ENCODE data around the gene CCDC187. TPM values are rescaled to one million over a fixed set of nuclear protein-coding genes. Genes with fewer than 3 reads are reported as not detected.

CCDC187 gene
- total RNA-seq, 6 experiments from 2014 or later: 0.09 to 0.80 (median 0.62) TPM; not detected in 3

- ATAC-seq (no peak), DNase-seq (no peak)
- H3K27me3 ChIP-seq: peaks cover 16 to 37% of the 10 kb centered on the region in 2 donors
- 40% methylated on average over 2 of the region's 99 CpGs for WGBS (ENCODE audit: insufficient coverage, low coverage, low lambda C conversion rate, missing lambda C conversion rate)
- H3K4me3 ChIP-seq: no peak overlapping the region
- H3K9me3 ChIP-seq: no peaks in the 10 kb centered on the region
- H3K4me1 ChIP-seq: peaks cover 0 to 26% (median 0%) of the 10 kb centered on the region in 4 donors
- H3K36me3 ChIP-seq: no peaks in the 10 kb centered on the region
- intact Hi-C loops (cut with DNase I): no loop called here
- no peak for TF ChIP-seq CTCF (IDR thresholded peaks at IDR 0.05)
- no peak for TF ChIP-seq POLR2A (IDR thresholded peaks at IDR 0.05)
- H3K27ac ChIP-seq: no peak overlapping the region
These were observed 101.2 kb downstream of the CCDC187 start for GRCh38 chr9:136202454-136203407.

GRCh38 chr9:136201609-136202453 is 102.1 kb downstream of the CCDC187 start:
- no peak overlapping the region for H3K27ac ChIP-seq
- WGBS (ENCODE audit: insufficient coverage, low coverage, low lambda C conversion rate, missing lambda C conversion rate): 0% methylated on average over 11 of the region's 85 CpGs
- ATAC-seq (peak in 2 of 4 donors; percentile 17 to 43), DNase-seq (no peak)
- peaks cover 20 to 37% of the 10 kb centered on the region in 2 donors for H3K27me3 ChIP-seq
- no peak for TF ChIP-seq POLR2A (IDR thresholded peaks at IDR 0.05)
- no peak for TF ChIP-seq CTCF (IDR thresholded peaks at IDR 0.05)
- intact Hi-C loops (cut with DNase I): no loop called here
- H3K9me3 ChIP-seq: no peaks in the 10 kb centered on the region
- peaks cover 0 to 19% (median 0%) of the 10 kb centered on the region in 4 donors for H3K4me1 ChIP-seq
- no peak overlapping the region for H3K4me3 ChIP-seq
- H3K36me3 ChIP-seq: no peaks in the 10 kb centered on the region

GRCh38 chr9:136201174-136201573 is 102.7 kb downstream of the CCDC187 start:
- 45% methylated on average over 4 of the region's 13 CpGs for WGBS (ENCODE audit: insufficient coverage, low coverage, low lambda C conversion rate, missing lambda C conversion rate)
- H3K4me3 ChIP-seq: no peak overlapping the region
- no peak overlapping the region for H3K27ac ChIP-seq
- ATAC-seq (no peak), DNase-seq (no peak)
- TF ChIP-seq CTCF (IDR thresholded peaks at IDR 0.05): no peak
- TF ChIP-seq POLR2A (IDR thresholded peaks at IDR 0.05): no peak
- peaks cover 25 to 37% of the 10 kb centered on the region in 2 donors for H3K27me3 ChIP-seq
- H3K36me3 ChIP-seq: no peaks in the 10 kb centered on the region
- intact Hi-C loops (cut with DNase I): no loop called here
- H3K4me1 ChIP-seq: peaks cover 0 to 13% (median 0%) of the 10 kb centered on the region in 4 donors
- H3K9me3 ChIP-seq: no peaks in the 10 kb centered on the region

- no peak for TF ChIP-seq POLR2A (IDR thresholded peaks at IDR 0.05)
- TF ChIP-seq CTCF (IDR thresholded peaks at IDR 0.05): no peak
- H3K4me3 ChIP-seq: no peak overlapping the region
- DNase-seq: no peak
- ATAC-seq: no peak
- 55% methylated on average over 14 of the region's 19 CpGs for WGBS (ENCODE audit: insufficient coverage, low coverage, low lambda C conversion rate, missing lambda C conversion rate)
- no peak overlapping the region for H3K27ac ChIP-seq
- intact Hi-C loops (cut with DNase I): no loop called here
- H3K9me3 ChIP-seq: no peaks in the 10 kb centered on the region
- no peaks in the 10 kb centered on the region for H3K36me3 ChIP-seq
- peaks cover 0 to 8% (median 0%) of the 10 kb centered on the region in 4 donors for H3K4me1 ChIP-seq
- peaks cover 25 to 37% of the 10 kb centered on the region in 2 donors for H3K27me3 ChIP-seq
These were observed 103.5 kb downstream of the CCDC187 start for GRCh38 chr9:136200424-136200823.

Other genes starting within 250 kb of the CCDC187 start
- 10 to 100 TPM; 10.9 to 25.8 (median 13.8) TPM for gene NACC2, start 208.8 kb downstream of the CCDC187 start, total RNA-seq
- 10 to 100 TPM; 12.4 to 29.7 (median 15.4) TPM for gene TMEM250, start 185.2 kb downstream of the CCDC187 start, total RNA-seq
- gene LHX3, start 99.0 kb downstream of the CCDC187 start, total RNA-seq: not detected
- 1 to 10 TPM; 2.9 to 8.7 (median 6.4) TPM for gene QSOX2, start 58.3 kb downstream of the CCDC187 start, total RNA-seq
- 1 to 10 TPM; 1.3 to 4.8 (median 4.1) TPM for gene GPSM1, start 23.4 kb upstream of the CCDC187 start, total RNA-seq
- 10 to 100 TPM in 3 of 6 experiments, 1 to 10 TPM in 3; 5.0 to 26.0 (median 10.4) TPM for gene DNLZ, start 59.6 kb upstream of the CCDC187 start, total RNA-seq
- gene CARD9, start 69.6 kb upstream of the CCDC187 start, total RNA-seq: 1 to 10 TPM in 3 of 6 experiments, under 1 TPM in 3; 0.48 to 1.6 (median 1.1) TPM
- gene SNAPC4, start 96.1 kb upstream of the CCDC187 start, total RNA-seq: 1 to 10 TPM; 3.8 to 6.5 (median 5.4) TPM
- gene ENTR1, start 106.5 kb upstream of the CCDC187 start, total RNA-seq: 10 to 100 TPM; 27.9 to 53.5 (median 35.4) TPM
- gene PMPCA, start 106.6 kb upstream of the CCDC187 start, total RNA-seq: 10 to 100 TPM; 49.6 to 64.9 (median 52.8) TPM
- 1 to 10 TPM; 5.9 to 7.6 (median 6.0) TPM for gene INPP5E, start 135.8 kb upstream of the CCDC187 start, total RNA-seq
- 100 to 1,000 TPM in 2 of 6 experiments, 10 to 100 TPM in 4; 46.9 to 108 (median 72.0) TPM for gene SEC16A, start 178.9 kb upstream of the CCDC187 start, total RNA-seq
- gene NOTCH1, start 242.0 kb upstream of the CCDC187 start, total RNA-seq: 10 to 100 TPM; 17.4 to 26.2 (median 19.3) TPM

Measured in right lobe of liver (tissue), 6 donors.